CD14-positive monocyte (primary cell): ENCODE data around the gene FMO1. TPM values are rescaled to one million over a fixed set of nuclear protein-coding genes. Genes with fewer than 3 reads are reported as not detected.

Experiments
- DNase-seq, 3 donors: peaks; one replicate each; pipeline ENCODE4 v3.0.0-alpha.2; 2011 to 2022
- H2AFZ ChIP-seq: 2 replicates; pipeline ENCODE4 v1.6.0; 2012; ENCODE audit warnings: mild to moderate bottlenecking, low read depth, low read length, inconsistent platforms; ENCODE audit not compliant: insufficient read depth, poor library complexity, severe bottlenecking
- H3K27ac ChIP-seq, 2 donors: 1 replicate in 1 of 2; 2 replicates in 1 of 2; pipeline ENCODE4 v1.5.1; 2012 to 2013; ENCODE audit warnings: low read length in 2 of 2, control low read depth in 1 of 2, inconsistent platforms in 1 of 2, low read depth in 1 of 2, mild to moderate bottlenecking in 1 of 2
- H3K27me3 ChIP-seq, 2 donors: one replicate each; pipeline versions ENCODE4 v1.6.0 to v1.6.1; 2011 to 2013; ENCODE audit warnings: low read length in 2 of 2; ENCODE audit not compliant: control insufficient read depth in 2 of 2, insufficient read depth in 2 of 2
- H3K36me3 ChIP-seq, 2 donors: replicated peaks in 1 of 2; 1 replicate in 1 of 2; 2 replicates in 1 of 2; pipeline versions ENCODE4 v1.5.1 to v1.6.1; 2012 to 2013; ENCODE audit warnings: low read length in 2 of 2, control low read depth in 1 of 2, inconsistent platforms in 1 of 2, mild to moderate bottlenecking in 1 of 2; ENCODE audit not compliant: insufficient read depth in 2 of 2, control insufficient read depth in 1 of 2
- H3K4me1 ChIP-seq, 2 donors: 1 replicate in 1 of 2; 2 replicates in 1 of 2; pipeline versions ENCODE4 v1.5.1 to v1.6.1; 2012 to 2013; ENCODE audit warnings: low read length in 2 of 2, control low read depth in 1 of 2, inconsistent platforms in 1 of 2, mild to moderate bottlenecking in 1 of 2, moderate library complexity in 1 of 2; ENCODE audit not compliant: insufficient read depth in 2 of 2, control insufficient read depth in 1 of 2
- H3K4me2 ChIP-seq: replicated peaks from 2 replicates; pipeline ENCODE3; 2012; ENCODE audit warnings: low read length, moderate library complexity, mild to moderate bottlenecking; ENCODE audit not compliant: poor library complexity, severe bottlenecking; ENCODE audit errors: extremely low read depth
- H3K4me3 ChIP-seq, 3 experiments: fragments of 200-600 bp in 1 of 3; sonication (generic) in 1 of 3; replicated peaks in 1 of 3; 1 replicate in 2 of 3; 2 replicates in 1 of 3; pipeline ENCODE4 v1.5.1; 2011 to 2013; ENCODE audit warnings: low read length in 3 of 3, mild to moderate bottlenecking in 3 of 3, control low read depth in 2 of 3, low read depth in 2 of 3, inconsistent platforms in 1 of 3, moderate library complexity in 1 of 3
- H3K79me2 ChIP-seq: 2 replicates; pipeline ENCODE4 v1.6.0; 2012; ENCODE audit warnings: mild to moderate bottlenecking, control low read depth, inconsistent platforms, low read length, moderate library complexity; ENCODE audit not compliant: insufficient read depth
- H3K9ac ChIP-seq: 2 replicates; pipeline ENCODE4 v1.6.0; 2017; ENCODE audit warnings: low read length, mild to moderate bottlenecking; ENCODE audit not compliant: insufficient read depth, poor library complexity, severe bottlenecking
- H3K9me3 ChIP-seq, 2 donors: replicated peaks in 1 of 2; 1 replicate in 1 of 2; 2 replicates in 1 of 2; pipeline versions ENCODE4 v1.5.1 to v1.6.1; 2012 to 2013; ENCODE audit warnings: low read length in 2 of 2, control low read depth in 1 of 2; ENCODE audit not compliant: control insufficient read depth in 1 of 2, insufficient read depth in 1 of 2
- H4K20me1 ChIP-seq: 2 replicates; pipeline ENCODE4 v1.6.0; 2012; ENCODE audit warnings: mild to moderate bottlenecking, low read length, control low read depth, moderate library complexity; ENCODE audit not compliant: insufficient read depth
- H3K27ac Mint-ChIP-seq, 7 donors: one replicate each; pipeline ENCODE4 v1.8.0; 2020; ENCODE audit warnings: mild to moderate bottlenecking in 7 of 7, mixed read lengths in 7 of 7, moderate library complexity in 6 of 7, inconsistent platforms in 2 of 7
- H3K27me3 Mint-ChIP-seq, 3 donors: one replicate each; pipeline ENCODE4 v1.8.0; 2021 to 2022; ENCODE audit warnings: low read depth in 3 of 3, mild to moderate bottlenecking in 3 of 3, mixed read lengths in 3 of 3, moderate library complexity in 3 of 3, inconsistent platforms in 1 of 3
- H3K36me3 Mint-ChIP-seq, 2 donors: one replicate each; pipeline ENCODE4 v1.8.0; 2020; ENCODE audit warnings: mixed read lengths in 2 of 2, inconsistent platforms in 1 of 2, mild to moderate bottlenecking in 1 of 2
- H3K4me1 Mint-ChIP-seq: one replicate; pipeline ENCODE4 v1.8.0; 2020; ENCODE audit warnings: mild to moderate bottlenecking, mixed read lengths
- H3K4me3 Mint-ChIP-seq, 2 donors: one replicate each; pipeline ENCODE4 v1.8.0; 2020; ENCODE audit warnings: mild to moderate bottlenecking in 2 of 2, mixed read lengths in 2 of 2, moderate library complexity in 1 of 2
- H3K9me3 Mint-ChIP-seq, 7 donors: one replicate each; pipeline ENCODE4 v1.8.0; 2020 to 2022; ENCODE audit warnings: mixed read lengths in 7 of 7, mild to moderate bottlenecking in 6 of 7, moderate library complexity in 6 of 7, inconsistent platforms in 2 of 7
- CTCF ChIP-seq: fragments of 200-600 bp; IDR thresholded peaks from one replicate; pipeline ENCODE4 v1.8.0; 2022; ENCODE audit warnings: antibody characterized with exemption, mild to moderate bottlenecking
- WGBS: methylation state at CpG from one replicate; pipeline ENCODE4 v1.1.5; 2013; ENCODE audit warnings: missing lambda C conversion rate; ENCODE audit not compliant: insufficient coverage; 5-methylcytosine and 5-hydroxymethylcytosine counted together
- intact Hi-C, 2 donors: fragments of 100-400 bp; cut with micrococcal nuclease; formaldehyde crosslinking; loops; one replicate each; pipeline versions ENCODE4 v1.15.0 to v1.15.1; 2023
- polyA plus RNA-seq, 3 donors: library from polyadenylated mRNA; depleted of rRNA in 1 of 3; unstranded in 2 of 3; stranded (reverse) in 1 of 3; fragments of 300-500 nt in 2 of 3; fragments of >200 nt in 1 of 3; fragmentation: Illumina TruSeq in 2 of 3; gene quantifications; 1 replicate in 2 of 3; 2 replicates in 1 of 3; pipeline ENCODE4 v1.2.3, GENCODE V29; 2012 to 2021

Gene FMO1
- polyA plus RNA-seq, 3 donors = not detected

GRCh38 chr1:171258943-171259342 is 10.6 kb downstream of the FMO1 start:
- H3K4me1 Mint-ChIP-seq = no peaks in the 10 kb centered on the region
- Histone ChIP-seq H3K27me3 (no peaks in the 10 kb centered on the region), H3K27ac (no peak overlapping the region), H3K4me2 (no peak overlapping the region), H3K4me1 (no peaks in the 10 kb centered on the region), H2AFZ (no peak overlapping the region), H3K36me3 (no peaks in the 10 kb centered on the region), H3K9ac (no peak overlapping the region), H4K20me1 (no peaks in the 10 kb centered on the region), H3K9me3 (no peaks in the 10 kb centered on the region), H3K79me2 (no peaks in the 10 kb centered on the region), H3K4me3 (no peak overlapping the region)
- WGBS = 85% methylated on average over 2 of the region's 2 CpGs
- peaks cover 0 to 2% (median 0%) of the 10 kb centered on the region in 3 donors for H3K27me3 Mint-ChIP-seq
- no peak for DNase-seq
- no peak overlapping the region for H3K27ac Mint-ChIP-seq
- H3K9me3 Mint-ChIP-seq = peaks cover 0 to 2% (median 0%) of the 10 kb centered on the region in 7 donors
- TF ChIP-seq CTCF = no peak
- intact Hi-C loops = no loop called here
- no peaks in the 10 kb centered on the region for H3K36me3 Mint-ChIP-seq
- no peak overlapping the region for H3K4me3 Mint-ChIP-seq

- no CpG with 5 or more reads among the region's 4 CpGs for WGBS
- peaks cover 0 to 2% (median 0%) of the 10 kb centered on the region in 3 donors for H3K27me3 Mint-ChIP-seq
These were observed 13.0 kb downstream of the FMO1 start for GRCh38 chr1:171261336-171261735.

More at GRCh38 chr1:171261336-171261735, 13.0 kb downstream of the FMO1 start:
- no peaks in the 10 kb centered on the region for H3K36me3 ChIP-seq
- H3K4me3 ChIP-seq = no peak overlapping the region
- H3K9me3 ChIP-seq = no peaks in the 10 kb centered on the region
- Mint-ChIP-seq H3K4me3 (no peak overlapping the region), H3K4me1 (no peaks in the 10 kb centered on the region), H3K36me3 (no peaks in the 10 kb centered on the region), H3K9me3 (peaks cover 0 to 2% (median 0%) of the 10 kb centered on the region in 7 donors), H3K27ac (no peak overlapping the region)
- H3K4me2 ChIP-seq = no peak overlapping the region
- no peak overlapping the region for H3K9ac ChIP-seq
- no peaks in the 10 kb centered on the region for H4K20me1 ChIP-seq
- H3K4me1 ChIP-seq = no peaks in the 10 kb centered on the region
- H3K79me2 ChIP-seq = no peaks in the 10 kb centered on the region
- no peak for DNase-seq
- H3K27ac ChIP-seq = no peak overlapping the region
- TF ChIP-seq CTCF = no peak
- no peak overlapping the region for H2AFZ ChIP-seq
- H3K27me3 ChIP-seq = no peaks in the 10 kb centered on the region
- intact Hi-C loops = no loop called here
